ENCODE results near the gene VEGFD. TPM values are rescaled to one million over a fixed set of nuclear protein-coding genes. Genes with fewer than 3 reads are reported as not detected.
A peak's percentile ranks its signal among the peaks of the same experiment; 100 is the strongest.

VEGFD gene
- total RNA-seq, 1 experiment from 2014 or later, result 0.62 TPM

DNA sequence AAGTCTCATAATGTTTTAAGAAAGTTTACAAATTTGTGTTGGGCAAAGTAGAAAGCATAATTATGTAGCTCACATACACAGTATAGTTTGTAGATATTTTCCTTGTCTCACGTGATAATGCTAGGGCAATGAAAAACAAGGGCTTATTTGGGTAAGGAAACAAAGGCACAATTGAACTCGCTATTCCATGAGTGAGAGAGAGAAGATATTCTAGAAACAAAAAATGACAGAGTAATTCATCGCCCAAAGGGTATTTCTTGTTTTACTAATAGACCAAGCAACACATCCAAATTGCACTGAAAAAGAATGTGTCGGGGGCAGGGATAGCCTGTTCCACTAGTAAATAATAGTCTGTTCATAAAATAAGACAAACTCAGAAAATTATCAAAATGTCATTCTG, 65.1 kb downstream of the VEGFD start:
- H3K27me3 ChIP-seq (replicated peaks; ENCODE audit: insufficient read depth, low read depth, low read length, poor library complexity), result peaks cover 5% of the 10 kb centered on the region
- H3K36me3 ChIP-seq (ENCODE audit: insufficient read depth, low read length, poor library complexity, severe bottlenecking), result no peaks in the 10 kb centered on the region
- no peaks in the 10 kb centered on the region for H3K9me3 ChIP-seq (ENCODE audit: low read depth, low read length, poor library complexity, severe bottlenecking)
- no TSS peak for BruUV-seq (replicated peaks)
- H3K27ac ChIP-seq (ENCODE audit: low read depth, low read length, poor library complexity, severe bottlenecking), result no peak overlapping the region
- no peak for TF ChIP-seq EZH2 (IDR thresholded peaks at IDR 0.05; ENCODE audit: borderline replicate concordance, low read depth, low read length, poor library complexity, severe bottlenecking)
- TF ChIP-seq, protein P1, sequence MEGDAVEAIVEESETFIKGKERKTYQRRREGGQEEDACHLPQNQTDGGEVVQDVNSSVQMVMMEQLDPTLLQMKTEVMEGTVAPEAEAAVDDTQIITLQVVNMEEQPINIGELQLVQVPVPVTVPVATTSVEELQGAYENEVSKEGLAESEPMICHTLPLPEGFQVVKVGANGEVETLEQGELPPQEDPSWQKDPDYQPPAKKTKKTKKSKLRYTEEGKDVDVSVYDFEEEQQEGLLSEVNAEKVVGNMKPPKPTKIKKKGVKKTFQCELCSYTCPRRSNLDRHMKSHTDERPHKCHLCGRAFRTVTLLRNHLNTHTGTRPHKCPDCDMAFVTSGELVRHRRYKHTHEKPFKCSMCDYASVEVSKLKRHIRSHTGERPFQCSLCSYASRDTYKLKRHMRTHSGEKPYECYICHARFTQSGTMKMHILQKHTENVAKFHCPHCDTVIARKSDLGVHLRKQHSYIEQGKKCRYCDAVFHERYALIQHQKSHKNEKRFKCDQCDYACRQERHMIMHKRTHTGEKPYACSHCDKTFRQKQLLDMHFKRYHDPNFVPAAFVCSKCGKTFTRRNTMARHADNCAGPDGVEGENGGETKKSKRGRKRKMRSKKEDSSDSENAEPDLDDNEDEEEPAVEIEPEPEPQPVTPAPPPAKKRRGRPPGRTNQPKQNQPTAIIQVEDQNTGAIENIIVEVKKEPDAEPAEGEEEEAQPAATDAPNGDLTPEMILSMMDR (conservative IDR thresholded peaks at IDR 0.05; ENCODE audit: low read depth, low read length), result no peak
- intact Hi-C loops (cut with micrococcal nuclease; ENCODE audit: unreplicated experiment), result no loop called here
- H3K4me3 ChIP-seq (ENCODE audit: low read depth, low read length, poor library complexity, severe bottlenecking), result no peak overlapping the region
- DNase-seq (ENCODE audit: low spot score), result no peak
- H3K4me1 ChIP-seq (ENCODE audit: insufficient read depth, low read length, poor library complexity, severe bottlenecking), result peaks cover 18% of the 10 kb centered on the region
- ChIA-PET POLR2A (ENCODE audit: low non-redundant PET) (interaction anchor here (1.0 kb wide), 1 partner anchor 1706 kb away, joined by 4 read pairs; no protein-coding TSS in a partner anchor), CTCF (no interaction called here)

- no peak for DNase-seq (ENCODE audit: low spot score)
- intact Hi-C loops (cut with micrococcal nuclease; ENCODE audit: unreplicated experiment), result no loop called here
- Histone ChIP-seq H3K4me3 (ENCODE audit: low read depth, low read length, poor library complexity, severe bottlenecking) (peak within 1 kb of the TSS; percentile 9), H3K9me3 (ENCODE audit: low read depth, low read length, poor library complexity, severe bottlenecking) (no peaks in the 10 kb centered on the region), H3K27ac (ENCODE audit: low read depth, low read length, poor library complexity, severe bottlenecking) (no peak within 1 kb of the TSS), H3K4me1 (ENCODE audit: insufficient read depth, low read length, poor library complexity, severe bottlenecking) (peaks cover 30% of the 10 kb centered on the region), H3K36me3 (ENCODE audit: insufficient read depth, low read length, poor library complexity, severe bottlenecking) (no peaks in the 10 kb centered on the region), H3K27me3 (replicated peaks; ENCODE audit: insufficient read depth, low read depth, low read length, poor library complexity) (peaks cover 5% of the 10 kb centered on the region)
- BruUV-seq (replicated peaks), result no TSS peak
- TF ChIP-seq, protein P1 (conservative IDR thresholded peaks at IDR 0.05; ENCODE audit: low read depth, low read length), result no peak
- TF ChIP-seq EZH2 (IDR thresholded peaks at IDR 0.05; ENCODE audit: borderline replicate concordance, low read depth, low read length, poor library complexity, severe bottlenecking), result no peak
- ChIA-PET CTCF (no interaction called here), POLR2A (ENCODE audit: low non-redundant PET) (no interaction called here)
Observed at GRCh38 chrX:15315509-15315908, 68.7 kb downstream of the VEGFD start, which contains the start of gene ASB11. TSS of gene ASB11 (minus strand) at chrX:15315640. CDS start at chrX:15315605, 35 bp downstream.

GRCh38 chrX:15314472-15314871, 69.7 kb downstream of the VEGFD start:
- Histone ChIP-seq H3K27ac (ENCODE audit: low read depth, low read length, poor library complexity, severe bottlenecking) (no peak overlapping the region), H3K36me3 (ENCODE audit: insufficient read depth, low read length, poor library complexity, severe bottlenecking) (no peaks in the 10 kb centered on the region), H3K4me1 (ENCODE audit: insufficient read depth, low read length, poor library complexity, severe bottlenecking) (peaks cover 33% of the 10 kb centered on the region), H3K9me3 (ENCODE audit: low read depth, low read length, poor library complexity, severe bottlenecking) (no peaks in the 10 kb centered on the region), H3K4me3 (ENCODE audit: low read depth, low read length, poor library complexity, severe bottlenecking) (peak overlapping the region; percentile 9), H3K27me3 (replicated peaks; ENCODE audit: insufficient read depth, low read depth, low read length, poor library complexity) (no peaks in the 10 kb centered on the region)
- CTCF ChIA-PET, result no interaction called here
- intact Hi-C loops (cut with micrococcal nuclease; ENCODE audit: unreplicated experiment), result no loop called here
- no TSS peak for BruUV-seq (replicated peaks)
- TF ChIP-seq, protein P1 (conservative IDR thresholded peaks at IDR 0.05; ENCODE audit: low read depth, low read length), result no peak
- no peak for TF ChIP-seq EZH2 (IDR thresholded peaks at IDR 0.05; ENCODE audit: borderline replicate concordance, low read depth, low read length, poor library complexity, severe bottlenecking)
- POLR2A ChIA-PET (ENCODE audit: low non-redundant PET), result no interaction called here
- DNase-seq (ENCODE audit: low spot score), result no peak

All from A673 (cell line).